ENCODE measurements around the gene UNC45A. TPM values are rescaled to one million over a fixed set of nuclear protein-coding genes. Genes with fewer than 3 reads are reported as not detected.

The UNC45A gene
- total and polyA plus RNA-seq, 9 donors: 26.2 to 75.6 (median 53.2) TPM

DNA sequence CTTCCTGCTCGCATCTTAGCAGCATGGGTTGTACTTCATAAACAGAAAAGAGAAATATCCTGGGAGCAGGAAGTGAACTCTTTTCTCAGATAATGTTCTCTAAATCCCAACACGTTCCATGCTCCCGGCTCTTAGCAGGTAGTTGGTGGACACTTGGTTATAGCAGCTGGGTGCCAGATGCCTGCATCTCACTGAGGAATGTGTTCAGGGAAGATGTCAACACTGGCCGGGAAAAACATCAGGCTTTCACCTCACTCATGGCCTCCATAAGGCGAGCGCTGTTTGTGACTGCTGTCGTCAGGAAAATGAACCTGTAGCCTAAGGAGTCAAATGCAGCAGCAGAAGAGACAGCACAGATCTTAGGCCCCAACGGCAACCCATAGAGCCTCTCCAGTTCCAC is 63.7 kb downstream of the UNC45A start:
- WGBS, 3 donors: 75 to 86% (median 85%) methylated on average over 8 of the region's 8 CpGs
- TF ChIP-seq CTCF (IDR thresholded peaks at IDR 0.05): no peak
- Histone ChIP-seq H3K9me3 (no peaks in the 10 kb centered on the region), H3K4me1 (ENCODE audit: insufficient read depth) (no peaks in the 10 kb centered on the region), H3K36me3 (no peaks in the 10 kb centered on the region), H3K4me3 (no peak overlapping the region), H3K27me3 (no peaks in the 10 kb centered on the region), H3K27ac (no peak overlapping the region)
- intact Hi-C loops (cut with DNase I): no loop called here
- no peak for DNase-seq

- Histone ChIP-seq H3K9me3 (no peaks in the 10 kb centered on the region), H3K4me1 (ENCODE audit: insufficient read depth) (no peaks in the 10 kb centered on the region), H3K27ac (no peak overlapping the region), H3K36me3 (no peaks in the 10 kb centered on the region), H3K4me3 (no peak overlapping the region), H3K27me3 (no peaks in the 10 kb centered on the region)
- no peak for TF ChIP-seq CTCF (IDR thresholded peaks at IDR 0.05)
- TF ChIP-seq EP300 (IDR thresholded peaks at IDR 0.05): no peak
- no peak for TF ChIP-seq POLR2A (IDR thresholded peaks at IDR 0.05)
- intact Hi-C loops (cut with DNase I): no loop called here
- WGBS, 3 donors: 87 to 93% (median 90%) methylated on average over 3 of the region's 3 CpGs
- DNase-seq: no peak
Measured at GRCh38 chr15:91001209-91001608, 66.1 kb downstream of the UNC45A start.

Small RNA genes lying within 50 kb of the gene (small RNA-seq; reads per million reads assigned to genes)
- gene RF00019: not detected

Other genes starting within 250 kb of the UNC45A start
- gene BLM, start 217.9 kb upstream of the UNC45A start, total RNA-seq: 1 to 10 TPM in 1 of 7 donors, under 1 TPM in 5, not detected in 1; 0.15 to 1.9 (median 0.78) TPM
- 1 to 10 TPM in 1 of 2 donors, under 1 TPM in 1; 0.40 to 1.3 TPM for gene BLM, start 217.9 kb upstream of the UNC45A start, polyA plus RNA-seq
- gene FURIN, start 66.7 kb upstream of the UNC45A start, total RNA-seq: 10 to 100 TPM; 17.9 to 38.6 (median 35.1) TPM
- 10 to 100 TPM in 1 of 2 donors, 1 to 10 TPM in 1; 6.2 to 33.7 TPM for gene FURIN, start 66.7 kb upstream of the UNC45A start, polyA plus RNA-seq
- 10 to 100 TPM; 20.0 to 37.2 (median 24.8) TPM for gene FES, start 50.8 kb upstream of the UNC45A start, total RNA-seq
- 10 to 100 TPM in 1 of 2 donors, 1 to 10 TPM in 1; 2.2 to 25.6 TPM for gene FES, start 50.8 kb upstream of the UNC45A start, polyA plus RNA-seq
- 10 to 100 TPM; 25.3 to 66.5 (median 39.5) TPM for gene MAN2A2, start 32.0 kb upstream of the UNC45A start, total RNA-seq
- gene MAN2A2, start 32.0 kb upstream of the UNC45A start, polyA plus RNA-seq: 10 to 100 TPM; 25.8 to 29.1 TPM
- gene HDDC3, start 2.7 kb upstream of the UNC45A start, total RNA-seq: 10 to 100 TPM; 11.7 to 17.2 (median 13.5) TPM
- 10 to 100 TPM; 13.0 to 13.1 TPM for gene HDDC3, start 2.7 kb upstream of the UNC45A start, polyA plus RNA-seq
- gene RCCD1, start 19.6 kb downstream of the UNC45A start, total RNA-seq: 10 to 100 TPM in 6 of 7 donors, 1 to 10 TPM in 1; 8.8 to 15.6 (median 13.5) TPM
- gene RCCD1, start 19.6 kb downstream of the UNC45A start, polyA plus RNA-seq: 10 to 100 TPM in 1 of 2 donors, 1 to 10 TPM in 1; 8.7 to 13.0 TPM
- 1 to 10 TPM; 5.7 to 9.2 (median 6.8) TPM for gene PRC1, start 59.2 kb downstream of the UNC45A start, total RNA-seq
- gene PRC1, start 59.2 kb downstream of the UNC45A start, polyA plus RNA-seq: 10 to 100 TPM in 1 of 2 donors, 1 to 10 TPM in 1; 6.5 to 13.2 TPM
- gene VPS33B, start 87.3 kb downstream of the UNC45A start, total RNA-seq: 10 to 100 TPM in 6 of 7 donors, 1 to 10 TPM in 1; 8.5 to 17.4 (median 13.2) TPM
- gene VPS33B, start 87.3 kb downstream of the UNC45A start, polyA plus RNA-seq: 10 to 100 TPM in 1 of 2 donors, 1 to 10 TPM in 1; 9.2 to 14.0 TPM
- 1 to 10 TPM in 1 of 7 donors, under 1 TPM in 5, not detected in 1; 0.11 to 1.3 (median 0.22) TPM for gene SV2B, start 165.0 kb downstream of the UNC45A start, total RNA-seq
- under 1 TPM; 0.10 to 0.93 TPM for gene SV2B, start 165.0 kb downstream of the UNC45A start, polyA plus RNA-seq

Data from ovary (tissue), 9 donors.